DLD1 (cell line): Measurements from ENCODE around the gene GJB2.
"Not testable (repeated sequence)": the region's sequence is repeated elsewhere in the genome, so short reads cannot be mapped to it uniquely, and the experiment has no call there.

Experiments used
- in situ Hi-C: cut with HindIII; loops from 2 replicates; pipeline ENCODE4 v1.10.0; 2017; ENCODE audit warnings: low sequenced_read_pairs

GJB2 gene

DNA sequence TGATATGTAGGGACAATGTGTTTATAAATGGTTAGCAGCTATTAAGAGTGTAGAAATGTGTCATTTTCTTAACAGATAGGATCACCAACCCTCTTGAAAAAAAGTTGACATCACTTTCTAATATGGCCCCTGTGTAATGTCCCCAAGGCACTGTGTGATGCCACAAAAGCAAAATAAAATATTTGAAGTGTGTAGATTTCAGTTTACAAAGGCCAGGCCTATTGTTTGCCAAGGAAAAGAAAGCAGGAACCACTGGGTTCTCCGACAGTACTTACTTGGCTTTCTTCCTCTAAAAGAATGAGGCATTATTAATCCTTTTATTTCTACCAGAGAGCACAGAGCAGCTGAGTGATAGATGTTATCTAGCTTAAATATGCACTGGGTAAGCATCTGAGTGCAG is 21.4 kb downstream of the GJB2 start:
- in situ Hi-C loops, result no loop called here

GRCh38 chr13:20170921-20171320 is 21.8 kb downstream of the GJB2 start:
- in situ Hi-C loops, result no loop called here

GRCh38 chr13:20168396-20168795 is 24.3 kb downstream of the GJB2 start:
- in situ Hi-C loops, result no loop called here

GRCh38 chr13:20165417-20166257 is 27.1 kb downstream of the GJB2 start:
- in situ Hi-C loops, result no loop called here

GRCh38 chr13:20161951-20162300 is 30.8 kb downstream of the GJB2 start:
- in situ Hi-C loops, result no loop called here

- in situ Hi-C loops, result no loop called here
These were observed 31.3 kb downstream of the GJB2 start for GRCh38 chr13:20161275-20161950.

DNA sequence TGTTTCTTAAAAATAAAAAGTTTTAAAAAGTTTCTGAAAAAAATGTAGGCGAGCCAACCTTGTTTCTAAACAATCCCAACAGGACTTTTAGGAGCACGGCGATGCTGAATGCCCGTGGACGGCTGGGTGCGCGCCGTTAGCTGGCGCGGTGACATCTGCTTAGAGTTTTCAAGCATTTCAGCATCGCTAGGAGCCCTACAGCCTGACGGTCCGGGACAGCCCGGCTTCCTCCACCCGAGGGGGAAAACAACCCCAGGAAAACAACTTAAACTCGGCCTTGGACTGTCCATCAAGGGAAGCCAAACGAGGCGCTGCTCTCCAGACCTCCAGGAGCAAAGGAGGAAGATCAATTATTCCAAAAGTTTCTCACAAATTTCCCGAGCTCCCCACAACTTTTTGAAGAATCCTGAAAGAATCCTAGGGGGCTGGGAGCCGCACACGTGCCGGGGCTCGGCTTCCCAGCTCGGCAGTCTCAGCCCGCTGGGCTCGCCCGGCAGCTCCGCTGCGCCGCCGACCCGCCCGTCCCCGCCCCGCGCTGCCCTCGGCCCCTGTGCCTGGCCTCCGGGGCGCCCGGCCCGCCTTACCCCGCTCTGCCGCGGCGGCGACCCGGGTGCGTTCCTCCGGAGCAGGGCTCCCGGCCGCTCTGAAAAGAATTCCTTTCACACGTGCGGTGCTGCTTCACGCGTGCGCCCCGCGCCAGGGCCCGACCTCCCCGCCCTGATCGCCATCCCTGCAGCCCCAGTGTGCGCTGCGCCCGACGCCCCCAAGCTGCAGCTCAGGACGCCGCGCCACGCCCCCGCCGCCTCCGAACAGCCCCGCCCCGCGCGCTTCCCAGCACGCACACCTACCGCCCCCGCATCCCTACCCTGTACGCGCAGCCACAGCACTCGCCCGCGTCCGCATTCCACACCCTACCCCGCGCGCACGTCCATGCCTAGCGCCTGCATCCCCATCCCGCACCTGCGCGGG is 32.1 kb downstream of the GJB2 start, which contains the start of gene GJA3:
Gene GJA3, minus strand, starts transcription at position 747 of the 969 bp plus-strand sequence. CDS start 17,764 bp downstream, outside the sequence.
- in situ Hi-C loops, result no loop called here

GRCh38 chr13:20159646-20160305 is 33.0 kb downstream of the GJB2 start:
- in situ Hi-C loops, result no loop called here

DNA sequence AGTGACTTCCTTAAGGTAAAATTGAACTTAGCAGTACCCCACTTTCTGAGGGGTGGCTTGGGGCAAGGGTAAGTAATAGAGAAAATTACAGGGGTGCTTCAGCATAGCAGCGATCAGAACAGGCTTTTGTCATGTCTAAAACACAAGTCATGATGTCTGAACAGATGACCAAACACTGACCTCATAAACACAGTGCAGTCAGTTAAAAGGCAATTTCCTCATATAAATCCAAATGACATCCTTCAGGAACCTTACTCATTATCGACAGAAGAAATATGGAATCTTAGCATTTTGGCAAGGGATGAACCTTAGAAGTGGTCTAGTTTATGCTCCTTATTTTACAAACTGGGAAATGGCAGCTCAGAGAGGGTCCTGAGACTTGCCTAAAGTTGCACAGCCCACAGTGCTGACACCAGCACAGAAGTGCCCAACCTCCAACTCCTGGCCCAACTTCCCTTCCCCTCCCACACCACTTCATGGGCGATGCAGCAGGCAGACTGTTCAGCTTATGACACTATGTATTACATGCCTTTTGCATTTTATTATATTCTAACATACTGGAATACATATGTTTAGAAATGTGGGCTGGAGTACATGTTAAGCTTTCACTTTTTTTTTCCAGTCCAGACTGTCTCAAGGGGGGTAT is 35.5 kb downstream of the GJB2 start:
- in situ Hi-C loops, result no loop called here

GRCh38 chr13:20156702-20157101 is 36.0 kb downstream of the GJB2 start:
- in situ Hi-C loops, result no loop called here

- in situ Hi-C loops, result not testable (repeated sequence)
These were observed 39.4 kb downstream of the GJB2 start for GRCh38 chr13:20153290-20153689.

GRCh38 chr13:20151612-20152011 is 41.1 kb downstream of the GJB2 start:
- in situ Hi-C loops, result no loop called here

DNA sequence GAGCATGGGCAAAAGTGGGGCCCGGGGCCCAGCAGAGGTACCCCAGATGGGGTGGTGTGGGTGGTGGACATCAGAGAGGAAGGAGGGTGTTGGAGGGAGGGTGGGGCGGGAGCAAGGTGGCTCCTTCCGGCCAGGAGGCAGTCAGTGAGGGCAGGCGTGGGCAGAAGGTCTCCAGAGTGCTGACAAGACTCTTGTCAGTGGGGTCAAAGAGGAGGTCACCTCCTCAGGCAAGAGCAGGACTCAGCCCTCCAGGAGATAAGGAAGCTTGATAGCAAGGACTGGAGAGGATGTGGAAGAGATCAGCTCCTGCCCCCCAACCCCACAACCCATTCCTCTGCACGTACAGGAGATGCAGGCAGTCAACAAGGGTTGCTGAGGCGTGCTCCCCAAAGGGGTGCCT is 41.7 kb downstream of the GJB2 start:
- in situ Hi-C loops, result no loop called here

GRCh38 chr13:20150561-20150960 is 42.2 kb downstream of the GJB2 start:
- in situ Hi-C loops, result no loop called here

DNA sequence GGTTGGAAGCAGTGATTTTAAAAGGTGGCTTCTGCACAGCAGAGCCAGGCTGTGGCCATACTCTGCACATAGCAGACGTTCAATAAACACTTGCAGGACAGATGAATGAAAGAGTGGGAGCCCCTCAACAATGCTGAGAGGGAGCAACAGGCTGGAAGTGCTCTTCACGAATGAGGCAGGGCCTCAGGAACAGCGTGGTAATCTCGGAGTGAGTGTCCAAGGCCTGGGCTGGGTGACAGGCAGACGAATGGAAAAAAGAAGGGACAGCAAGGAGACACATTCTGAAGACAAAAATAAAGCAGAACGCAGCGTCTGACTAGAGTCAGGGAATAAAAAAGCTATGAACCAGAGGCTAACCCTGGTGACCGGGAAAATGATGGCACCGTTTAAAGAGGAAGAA is 43.0 kb downstream of the GJB2 start:
- in situ Hi-C loops, result no loop called here

DNA sequence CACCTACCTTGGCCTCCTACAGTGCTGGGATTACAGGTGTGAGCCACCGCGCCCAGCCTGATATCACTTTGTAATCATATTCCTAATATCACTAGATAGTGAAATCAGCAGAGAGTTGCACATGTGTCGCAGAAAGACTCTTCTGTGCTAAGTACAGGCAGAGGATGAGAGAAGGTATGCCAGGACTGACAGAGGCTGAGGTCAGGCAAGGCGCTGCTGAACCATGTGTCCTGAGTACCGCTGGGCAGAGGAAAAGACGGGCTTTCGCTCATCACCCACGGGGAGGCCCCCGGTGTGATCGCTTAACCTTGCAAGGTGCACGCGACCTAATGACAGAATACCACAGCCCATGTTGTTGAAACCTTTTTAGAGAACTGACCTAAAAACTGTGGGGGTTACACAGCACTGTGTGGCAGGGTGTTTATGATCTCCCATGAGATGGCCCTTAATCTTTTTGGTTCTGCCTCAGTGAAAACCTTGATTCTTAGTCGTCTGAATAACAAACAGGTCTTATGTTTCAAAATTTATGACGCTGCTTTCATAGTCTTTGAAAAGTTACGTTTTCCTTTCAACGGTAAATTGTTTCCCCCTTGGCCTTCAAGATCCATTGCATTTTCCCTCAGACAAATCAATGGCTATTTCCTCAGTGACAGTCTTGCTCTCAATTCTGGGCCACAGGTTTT is 44.1 kb downstream of the GJB2 start:
- in situ Hi-C loops, result no loop called here

GRCh38 chr13:20146381-20146780 is 46.4 kb downstream of the GJB2 start:
- in situ Hi-C loops, result no loop called here

GRCh38 chr13:20145521-20145920 is 47.2 kb downstream of the GJB2 start:
- in situ Hi-C loops, result no loop called here

DNA sequence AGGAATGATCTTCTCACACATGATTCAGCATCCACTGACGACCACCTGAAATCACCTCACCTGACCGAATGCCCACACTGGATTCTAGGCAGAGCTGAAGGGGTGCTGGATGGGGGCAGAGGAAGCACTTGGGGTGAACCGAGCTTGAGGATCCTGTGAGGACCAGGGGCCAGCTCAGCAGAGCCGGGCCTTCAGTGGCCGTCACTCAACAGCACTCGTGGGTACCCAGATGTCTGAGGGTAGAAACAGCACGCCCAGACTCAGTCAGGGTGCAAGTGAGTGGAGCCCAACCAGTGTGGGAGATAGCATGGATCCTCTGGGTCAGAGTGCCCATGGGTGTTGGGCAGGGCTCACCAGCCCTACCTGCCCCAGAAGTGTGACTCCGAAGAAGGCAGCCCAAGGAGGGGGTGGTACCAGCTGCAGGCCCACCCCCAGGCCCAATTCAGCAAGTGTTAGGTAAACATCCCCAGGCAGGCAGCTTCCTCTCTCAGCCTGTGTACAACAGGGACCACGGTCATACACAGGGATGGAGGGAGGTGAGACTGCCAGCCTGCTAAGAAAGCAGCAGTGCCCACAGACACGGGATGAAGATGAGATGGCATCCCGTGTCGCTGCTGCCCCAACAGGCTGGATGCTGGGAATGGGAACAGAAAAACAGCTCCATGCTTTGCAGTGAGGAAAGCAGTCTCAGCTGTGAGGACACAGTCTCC is 48.4 kb downstream of the GJB2 start:
- in situ Hi-C loops, result no loop called here
